GM12873 (cell line): Measurements from ENCODE around the gene GAL.

Experiments used
- TF ChIP-seq, protein P1 (sequence below): IDR thresholded peaks from 2 replicates; pipeline ENCODE4 v1.5.1; 2012; ENCODE audit warnings: low read depth, mild to moderate bottlenecking, moderate library complexity, low read length, control low read depth; ENCODE audit not compliant: insufficient read depth; ENCODE audit errors: missing control alignments

Gene GAL

DNA sequence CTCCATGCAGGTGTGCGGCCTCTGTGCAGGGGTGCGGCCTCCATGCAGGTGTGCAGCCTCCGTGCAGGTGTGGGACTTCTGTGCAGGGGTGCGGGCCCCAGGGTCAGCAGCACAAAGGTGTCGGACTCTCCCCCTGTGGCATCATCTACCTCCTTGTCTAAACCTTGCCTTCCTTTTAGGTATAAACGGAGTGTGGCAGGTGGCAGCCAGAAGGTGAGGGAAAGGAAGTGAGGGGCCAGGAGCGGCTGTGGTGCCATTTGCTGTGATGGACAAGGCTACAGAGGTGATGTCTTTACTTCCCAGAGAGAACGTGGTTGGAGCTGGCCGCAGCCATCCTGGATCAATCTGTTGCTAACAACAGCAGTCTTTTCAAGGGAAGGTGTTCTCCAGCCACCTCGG, 9.1 kb downstream of the GAL start:
- TF ChIP-seq, protein P1, sequence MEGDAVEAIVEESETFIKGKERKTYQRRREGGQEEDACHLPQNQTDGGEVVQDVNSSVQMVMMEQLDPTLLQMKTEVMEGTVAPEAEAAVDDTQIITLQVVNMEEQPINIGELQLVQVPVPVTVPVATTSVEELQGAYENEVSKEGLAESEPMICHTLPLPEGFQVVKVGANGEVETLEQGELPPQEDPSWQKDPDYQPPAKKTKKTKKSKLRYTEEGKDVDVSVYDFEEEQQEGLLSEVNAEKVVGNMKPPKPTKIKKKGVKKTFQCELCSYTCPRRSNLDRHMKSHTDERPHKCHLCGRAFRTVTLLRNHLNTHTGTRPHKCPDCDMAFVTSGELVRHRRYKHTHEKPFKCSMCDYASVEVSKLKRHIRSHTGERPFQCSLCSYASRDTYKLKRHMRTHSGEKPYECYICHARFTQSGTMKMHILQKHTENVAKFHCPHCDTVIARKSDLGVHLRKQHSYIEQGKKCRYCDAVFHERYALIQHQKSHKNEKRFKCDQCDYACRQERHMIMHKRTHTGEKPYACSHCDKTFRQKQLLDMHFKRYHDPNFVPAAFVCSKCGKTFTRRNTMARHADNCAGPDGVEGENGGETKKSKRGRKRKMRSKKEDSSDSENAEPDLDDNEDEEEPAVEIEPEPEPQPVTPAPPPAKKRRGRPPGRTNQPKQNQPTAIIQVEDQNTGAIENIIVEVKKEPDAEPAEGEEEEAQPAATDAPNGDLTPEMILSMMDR, result no peak

DNA sequence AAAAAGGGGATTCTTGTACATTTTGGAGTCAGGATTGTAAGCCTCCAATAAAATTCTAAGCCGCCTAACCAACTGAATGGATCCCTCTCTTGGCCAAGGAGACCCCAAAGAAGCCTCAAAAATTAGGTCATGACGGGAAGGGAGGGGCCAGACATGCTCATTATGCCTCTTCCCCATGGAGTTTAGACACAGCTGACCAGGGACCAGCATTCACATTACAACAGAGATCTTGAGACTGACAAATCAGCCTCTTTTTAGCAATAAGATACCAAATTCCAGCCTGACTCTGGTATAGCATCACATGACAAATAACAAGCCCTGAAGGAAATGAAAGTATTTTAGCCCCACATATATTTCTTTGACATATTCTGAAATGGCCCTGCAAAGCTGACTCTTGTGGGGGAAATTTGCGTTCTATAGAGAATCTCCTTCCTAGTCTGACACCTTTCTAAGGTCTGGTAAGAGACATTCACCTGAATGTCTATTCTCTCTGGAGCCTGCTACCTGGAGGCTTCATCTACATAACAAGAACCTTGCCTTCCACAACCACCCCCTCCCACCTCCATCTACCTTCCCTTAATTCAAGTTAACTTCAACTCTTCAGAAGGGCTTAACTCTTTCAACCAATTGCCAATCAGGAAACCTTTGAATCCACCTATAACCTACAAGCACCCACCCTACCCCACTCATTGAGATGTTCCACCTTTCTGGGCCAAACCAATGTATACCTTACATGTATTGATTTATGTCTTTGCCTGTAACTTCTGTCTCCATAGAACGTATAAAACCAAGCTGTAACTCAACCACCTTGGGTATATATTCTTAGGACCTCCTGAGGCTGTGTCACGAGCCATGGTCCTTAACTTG, 10.3 kb downstream of the GAL start:
- TF ChIP-seq, protein P1, result no peak

DNA sequence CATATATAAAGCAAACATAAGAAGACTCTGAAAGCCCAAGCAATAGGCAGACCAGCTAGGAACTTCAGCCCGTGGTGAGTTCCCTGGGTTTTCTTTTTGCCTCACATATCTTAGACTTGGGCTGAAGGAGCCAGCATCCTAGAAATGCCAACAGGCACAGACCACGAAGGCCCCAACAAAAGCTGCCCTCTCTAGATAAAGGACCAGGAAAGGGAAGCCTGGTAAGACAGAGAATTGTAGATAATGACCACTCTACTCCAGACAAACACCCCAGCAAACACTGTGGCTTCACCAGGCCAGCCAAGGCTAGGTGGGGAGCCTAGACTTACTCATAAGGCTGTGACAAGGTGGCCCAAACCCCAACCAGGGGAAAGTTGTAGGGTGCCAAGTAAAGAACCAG, 11.2 kb downstream of the GAL start:
- TF ChIP-seq, protein P1, result no peak

DNA sequence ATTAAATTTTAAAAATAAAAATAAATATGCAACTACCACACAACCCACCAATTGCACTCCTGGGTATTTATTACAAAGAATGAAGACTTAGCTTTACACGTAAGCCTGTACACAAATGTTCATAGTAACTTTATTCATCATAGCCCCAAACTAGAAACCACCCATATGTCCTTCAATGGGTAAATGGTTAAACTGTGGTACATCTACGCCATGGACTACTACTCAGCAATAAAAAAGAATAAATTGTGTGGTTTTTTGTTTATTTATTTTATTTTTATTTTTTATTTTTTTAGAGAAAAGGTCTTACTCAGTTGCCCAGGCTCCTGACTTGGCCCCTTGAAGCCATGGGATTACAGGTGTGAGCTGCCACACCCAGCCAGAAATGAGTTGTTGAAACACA, 14.6 kb downstream of the GAL start:
- TF ChIP-seq, protein P1, result no peak

DNA sequence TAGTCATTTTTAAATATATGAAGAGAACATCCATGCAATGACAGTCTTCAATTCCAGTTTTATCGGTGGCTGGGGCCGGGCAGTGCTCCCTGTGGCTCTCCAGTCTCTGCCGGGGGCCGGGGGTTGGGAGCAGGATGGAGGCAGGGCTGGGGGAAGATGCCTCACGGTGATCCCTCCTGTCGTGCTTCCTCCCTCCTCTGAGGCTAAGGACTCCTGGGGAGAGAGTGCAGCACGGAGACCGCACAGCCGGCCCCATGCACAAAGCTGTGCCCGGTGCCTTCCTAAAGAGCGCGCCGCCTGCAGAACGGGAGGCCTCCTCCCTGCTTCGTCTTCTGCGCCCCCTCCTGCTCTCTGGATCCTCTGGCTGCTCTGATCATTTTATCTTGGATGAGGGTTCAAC, 20.5 kb downstream of the GAL start:
- TF ChIP-seq, protein P1, result no peak

DNA sequence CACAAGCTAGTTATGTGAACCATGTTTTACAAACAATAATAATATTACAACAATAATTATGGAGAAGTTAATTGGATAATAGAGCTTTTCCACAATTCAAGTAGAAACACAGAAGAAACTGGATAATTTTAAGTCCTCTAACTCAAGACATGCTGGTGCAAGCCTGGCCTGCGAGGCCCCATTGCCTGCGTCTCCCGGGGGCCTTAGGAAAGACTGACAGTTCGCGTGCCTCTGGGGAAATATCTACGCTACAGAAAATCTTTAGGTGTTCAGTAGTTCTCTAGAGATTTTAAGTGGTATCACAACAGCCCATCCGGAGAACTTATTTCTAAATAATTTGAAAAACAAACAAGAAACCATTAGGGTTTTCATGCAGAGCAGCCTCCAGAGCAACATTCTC, 23.2 kb downstream of the GAL start:
- TF ChIP-seq, protein P1, result no peak

DNA sequence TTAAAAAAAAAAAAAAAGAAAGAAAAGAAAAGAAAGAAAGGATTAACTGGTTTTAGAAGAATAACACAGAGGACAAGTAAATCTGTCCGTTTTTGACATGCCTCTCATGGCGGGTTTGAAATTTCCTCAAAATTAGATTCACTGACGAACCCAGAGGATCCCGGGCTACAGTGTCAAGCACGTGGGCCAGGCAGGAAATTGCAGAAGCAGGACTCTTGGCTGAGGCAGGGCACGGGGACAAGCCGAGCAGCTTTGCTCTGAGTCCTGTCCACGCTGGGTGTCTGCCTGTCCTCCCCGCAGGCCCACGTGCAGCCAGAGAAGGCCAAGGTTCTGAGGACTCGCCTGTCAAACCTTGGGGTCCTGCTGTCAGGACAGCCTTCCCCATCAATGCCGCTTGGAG, 24.7 kb downstream of the GAL start:
- TF ChIP-seq, protein P1, result no peak
